MM.1S (cell line): ENCODE measurements around the gene NBPF8.
"Not testable (repeated sequence)": the region's sequence is repeated elsewhere in the genome, so short reads cannot be mapped to it uniquely, and the experiment has no call there.

Experiments used
- DNase-seq: peaks from one replicate; pipeline ENCODE4 v3.0.0-alpha.2; 2015
- H2AFZ ChIP-seq: fragments of 300-600 bp; sonication (generic); 2 replicates; pipeline ENCODE4 v1.6.0; 2016; ENCODE audit warnings: antibody characterized with exemption, low read length
- H3F3A ChIP-seq: fragments of 300-600 bp; sonication (generic); 2 replicates; pipeline ENCODE4 v1.6.1; 2016; ENCODE audit warnings: mild to moderate bottlenecking, antibody characterized with exemption, low read length, moderate library complexity, mixed read lengths; ENCODE audit not compliant: insufficient read depth
- H3K27ac ChIP-seq: fragments of 300-600 bp; sonication (generic); 2 replicates; pipeline ENCODE4 v1.5.1; 2016; ENCODE audit warnings: mild to moderate bottlenecking, low read length
- H3K27me3 ChIP-seq: fragments of 300-600 bp; sonication (generic); replicated peaks from 2 replicates; pipeline ENCODE4 v1.6.0; 2016; ENCODE audit warnings: low read length; ENCODE audit not compliant: insufficient read depth
- H3K36me3 ChIP-seq: fragments of 300-600 bp; sonication (generic); replicated peaks from 2 replicates; pipeline ENCODE4 v1.6.1; 2016; ENCODE audit warnings: mild to moderate bottlenecking, low read length, mixed read lengths; ENCODE audit not compliant: insufficient read depth
- H3K4me1 ChIP-seq: fragments of 300-600 bp; sonication (generic); 2 replicates; pipeline ENCODE4 v1.6.1; 2016; ENCODE audit warnings: low read length, mixed read lengths
- H3K4me2 ChIP-seq: fragments of 300-600 bp; sonication (generic); 2 replicates; pipeline ENCODE4 v1.6.0; 2016; ENCODE audit warnings: low read depth, low read length
- H3K4me3 ChIP-seq: fragments of 300-600 bp; sonication (generic); 2 replicates; pipeline ENCODE4 v1.5.1; 2016; ENCODE audit warnings: low read length, mixed read lengths
- H3K79me2 ChIP-seq: fragments of 300-600 bp; sonication (generic); 2 replicates; pipeline ENCODE4 v1.6.1; 2016; ENCODE audit warnings: mixed run types, low read length, mixed read lengths
- H3K9ac ChIP-seq: fragments of 300-600 bp; sonication (generic); 2 replicates; pipeline ENCODE4 v1.6.1; 2016; ENCODE audit warnings: low read length, mixed read lengths
- H3K9me2 ChIP-seq: fragments of 300-600 bp; sonication (generic); replicated peaks from 2 replicates; pipeline ENCODE4 v1.6.1; 2016; ENCODE audit warnings: mild to moderate bottlenecking, low read length, mixed read lengths; ENCODE audit not compliant: insufficient read depth
- H3K9me3 ChIP-seq: fragments of 300-600 bp; sonication (generic); replicated peaks from 2 replicates; pipeline ENCODE4 v1.6.1; 2016; ENCODE audit warnings: mild to moderate bottlenecking, low read length, mixed read lengths; ENCODE audit not compliant: insufficient read depth
- H4K20me1 ChIP-seq: fragments of 300-600 bp; sonication (generic); 2 replicates; pipeline ENCODE4 v1.6.1; 2016; ENCODE audit warnings: mild to moderate bottlenecking, low read length, moderate library complexity, mixed read lengths; ENCODE audit not compliant: insufficient read depth

Gene NBPF8

GRCh38 chr1:120414451-120414850, 384 bp upstream of the NBPF8 start:
- not testable (repeated sequence) for H3K4me3 ChIP-seq

GRCh38 chr1:120415492-120415961, 692 bp downstream of the NBPF8 start:
- not testable (repeated sequence) for H3K9ac ChIP-seq, H3K4me1 ChIP-seq, H4K20me1 ChIP-seq, H3K9me2 ChIP-seq, H3K4me2 ChIP-seq, H3F3A ChIP-seq, H3K36me3 ChIP-seq, H3K27me3 ChIP-seq, H3K79me2 ChIP-seq, H3K9me3 ChIP-seq, H2AFZ ChIP-seq, H3K27ac ChIP-seq
- peak overlapping the region; percentile 47; the same call in 1 of the 2 replicates for H3K4me3 ChIP-seq
- DNase-seq, result peak; percentile 36

More at GRCh38 chr1:120414451-120414850, 384 bp upstream of the NBPF8 start:
- not testable (repeated sequence) for H2AFZ ChIP-seq, H3K4me1 ChIP-seq, H3F3A ChIP-seq, H3K27ac ChIP-seq, H3K27me3 ChIP-seq, DNase-seq, H3K9me3 ChIP-seq, H3K36me3 ChIP-seq, H3K4me2 ChIP-seq, H4K20me1 ChIP-seq, H3K9me2 ChIP-seq, H3K9ac ChIP-seq, H3K79me2 ChIP-seq

GRCh38 chr1:120425063-120425462, 10.2 kb downstream of the NBPF8 start:
- not testable (repeated sequence) for H3K27ac ChIP-seq, H3K4me1 ChIP-seq, H3K9me2 ChIP-seq, H3K4me3 ChIP-seq, H3F3A ChIP-seq, DNase-seq, H3K9ac ChIP-seq, H4K20me1 ChIP-seq, H3K36me3 ChIP-seq, H3K4me2 ChIP-seq, H2AFZ ChIP-seq, H3K27me3 ChIP-seq, H3K9me3 ChIP-seq, H3K79me2 ChIP-seq

- H3K4me2 ChIP-seq, H3K27ac ChIP-seq, H3K36me3 ChIP-seq, H3K9me2 ChIP-seq, H3K4me1 ChIP-seq, H3K79me2 ChIP-seq, H3F3A ChIP-seq, H3K9ac ChIP-seq, H2AFZ ChIP-seq, H3K9me3 ChIP-seq, DNase-seq, H4K20me1 ChIP-seq, H3K27me3 ChIP-seq, H3K4me3 ChIP-seq: not testable (repeated sequence)
Observed at GRCh38 chr1:120431626-120432025, 16.8 kb downstream of the NBPF8 start.

GRCh38 chr1:120433831-120434230, 19.0 kb downstream of the NBPF8 start:
- not testable (repeated sequence) for H2AFZ ChIP-seq, H3K27me3 ChIP-seq, H3K4me1 ChIP-seq, H3K79me2 ChIP-seq, H4K20me1 ChIP-seq, H3K36me3 ChIP-seq, H3K9ac ChIP-seq, H3K9me3 ChIP-seq, H3K27ac ChIP-seq, DNase-seq, H3K9me2 ChIP-seq, H3F3A ChIP-seq, H3K4me2 ChIP-seq, H3K4me3 ChIP-seq

GRCh38 chr1:120449124-120449523, 34.3 kb downstream of the NBPF8 start:
- H4K20me1 ChIP-seq, H3K27me3 ChIP-seq, H2AFZ ChIP-seq, H3K27ac ChIP-seq, H3K36me3 ChIP-seq, H3K4me1 ChIP-seq, H3K9me3 ChIP-seq, H3K9ac ChIP-seq, H3K4me2 ChIP-seq, H3K9me2 ChIP-seq, H3K4me3 ChIP-seq, DNase-seq, H3K79me2 ChIP-seq, H3F3A ChIP-seq: not testable (repeated sequence)
